Glutamatergic neuron (in vitro differentiated cells): ENCODE measurements around the gene SECISBP2. TPM values are rescaled to one million over a fixed set of nuclear protein-coding genes. Genes with fewer than 3 reads are reported as not detected.
A peak's percentile ranks its signal among the peaks of the same experiment; 100 is the strongest.

Experiments used
- DNase-seq: peaks from one replicate; pipeline ENCODE4 v3.0.0; 2022
- H3K27ac Mint-ChIP-seq: one replicate; pipeline ENCODE4 v1.8.0; 2020; ENCODE audit warnings: mild to moderate bottlenecking, mixed read lengths, inconsistent platforms; ENCODE audit not compliant: unreplicated experiment
- H3K27me3 Mint-ChIP-seq: one replicate; pipeline ENCODE4 v1.8.0; 2020; ENCODE audit warnings: mild to moderate bottlenecking, moderate library complexity, mixed read lengths, inconsistent platforms; ENCODE audit not compliant: unreplicated experiment
- H3K36me3 Mint-ChIP-seq: one replicate; pipeline ENCODE4 v1.8.0; 2020; ENCODE audit warnings: mild to moderate bottlenecking, mixed read lengths, inconsistent platforms; ENCODE audit not compliant: unreplicated experiment
- H3K4me1 Mint-ChIP-seq: one replicate; pipeline ENCODE4 v1.8.0; 2020; ENCODE audit warnings: mild to moderate bottlenecking, low read depth, mixed read lengths, inconsistent platforms; ENCODE audit not compliant: unreplicated experiment
- H3K4me3 Mint-ChIP-seq: one replicate; pipeline ENCODE4 v1.8.0; 2020; ENCODE audit warnings: mild to moderate bottlenecking, mixed read lengths, inconsistent platforms; ENCODE audit not compliant: unreplicated experiment
- H3K9me3 Mint-ChIP-seq: one replicate; pipeline ENCODE4 v1.8.0; 2020; ENCODE audit warnings: mild to moderate bottlenecking, moderate library complexity, mixed read lengths, inconsistent platforms; ENCODE audit not compliant: unreplicated experiment
- CTCF ChIP-seq: fragments of 200-600 bp; sonication (generic); IDR thresholded peaks from one replicate; pipeline ENCODE4 v1.5.0; 2021; ENCODE audit not compliant: partially characterized antibody, unreplicated experiment
- total RNA-seq: library from RNA; stranded (reverse); fragmentation: NEBNext Ultra II Directional; extraction: Animal tissue kit (Norgen Biotek cat#: 25700); gene quantifications from one replicate; pipeline ENCODE4 v1.2.1, GENCODE V29; 2021; ENCODE audit not compliant: unreplicated experiment

Gene SECISBP2
- total RNA-seq, 1 donor from 2014 or later = 86.4 TPM

- Mint-ChIP-seq H3K9me3 (peaks cover 28% of the 10 kb centered on the region), H3K36me3 (peaks cover 5% of the 10 kb centered on the region), H3K27me3 (peaks cover 9% of the 10 kb centered on the region), H3K4me1 (peaks cover 9% of the 10 kb centered on the region), H3K4me3 (no peak overlapping the region), H3K27ac (no peak overlapping the region)
- no peak for TF ChIP-seq CTCF
- no peak for DNase-seq
These were observed 73.3 kb downstream of the SECISBP2 start for GRCh38 chr9:89391585-89391984.

- H3K27me3 Mint-ChIP-seq = peaks cover 9% of the 10 kb centered on the region
- DNase-seq = no peak
- peaks cover 9% of the 10 kb centered on the region for H3K4me1 Mint-ChIP-seq
- H3K27ac Mint-ChIP-seq = peak overlapping the region; percentile 17
- no peak for TF ChIP-seq CTCF
- H3K4me3 Mint-ChIP-seq = no peak overlapping the region
- H3K9me3 Mint-ChIP-seq = peaks cover 29% of the 10 kb centered on the region
- H3K36me3 Mint-ChIP-seq = peaks cover 5% of the 10 kb centered on the region
These were observed 76.1 kb downstream of the SECISBP2 start for GRCh38 chr9:89394412-89394811.

- DNase-seq = no peak
- no peak overlapping the region for H3K27ac Mint-ChIP-seq
- H3K4me3 Mint-ChIP-seq = peak overlapping the region; percentile 15
- H3K27me3 Mint-ChIP-seq = peaks cover 8% of the 10 kb centered on the region
- H3K4me1 Mint-ChIP-seq = peaks cover 20% of the 10 kb centered on the region
- no peak for TF ChIP-seq CTCF
- H3K36me3 Mint-ChIP-seq = peaks cover 9% of the 10 kb centered on the region
- H3K9me3 Mint-ChIP-seq = peaks cover 25% of the 10 kb centered on the region
These were observed 77.8 kb downstream of the SECISBP2 start for GRCh38 chr9:89395931-89396710.

- H3K36me3 Mint-ChIP-seq = peaks cover 9% of the 10 kb centered on the region
These were observed 79.2 kb downstream of the SECISBP2 start for GRCh38 chr9:89397471-89397870.

More at GRCh38 chr9:89397471-89397870, 79.2 kb downstream of the SECISBP2 start:
- DNase-seq = no peak
- Mint-ChIP-seq H3K27me3 (peaks cover 8% of the 10 kb centered on the region), H3K4me1 (peaks cover 22% of the 10 kb centered on the region), H3K27ac (no peak overlapping the region), H3K9me3 (peaks cover 21% of the 10 kb centered on the region), H3K4me3 (no peak overlapping the region)
- no peak for TF ChIP-seq CTCF
